LHCN-M2 (cell line): ENCODE data around the gene NEK2. TPM values are rescaled to one million over a fixed set of nuclear protein-coding genes. Genes with fewer than 3 reads are reported as not detected.
A peak's percentile ranks its signal among the peaks of the same experiment; 100 is the strongest.
"Not testable (repeated sequence)": the region's sequence is repeated elsewhere in the genome, so short reads cannot be mapped to it uniquely, and the experiment has no call there.

Experiments
- DNase-seq: peaks from one replicate; pipeline ENCODE4 v3.0.0-alpha.2; 2012; ENCODE audit warnings: low read depth
- total RNA-seq: library from RNA; depleted of rRNA; stranded (reverse); fragments of >200 nt; gene quantifications from 2 replicates; pipeline ENCODE4 v1.2.3, GENCODE V29; 2014

The NEK2 gene
- total RNA-seq, 1 experiment from 2014 or later = 54.4 TPM

DNA sequence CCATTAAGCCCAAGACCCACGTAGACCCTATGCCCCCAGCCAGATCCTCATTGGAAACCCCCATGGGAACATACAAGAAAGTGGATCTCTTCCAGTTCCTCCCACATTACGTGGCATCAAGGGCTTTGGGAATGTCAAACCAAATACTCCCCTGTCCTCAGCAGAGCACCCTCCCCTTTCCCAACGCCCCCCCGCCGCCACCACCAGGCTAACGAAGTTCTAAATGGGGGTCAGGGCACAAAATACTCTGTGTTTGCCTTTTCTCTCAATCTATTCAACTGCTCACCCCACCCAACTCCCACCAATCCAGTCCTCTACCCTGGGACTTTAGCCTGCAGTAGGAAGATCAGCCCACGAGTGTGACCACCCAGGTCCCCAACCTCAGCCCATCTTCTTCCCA is 24.5 kb downstream of the NEK2 start:
- no peak for DNase-seq

DNA sequence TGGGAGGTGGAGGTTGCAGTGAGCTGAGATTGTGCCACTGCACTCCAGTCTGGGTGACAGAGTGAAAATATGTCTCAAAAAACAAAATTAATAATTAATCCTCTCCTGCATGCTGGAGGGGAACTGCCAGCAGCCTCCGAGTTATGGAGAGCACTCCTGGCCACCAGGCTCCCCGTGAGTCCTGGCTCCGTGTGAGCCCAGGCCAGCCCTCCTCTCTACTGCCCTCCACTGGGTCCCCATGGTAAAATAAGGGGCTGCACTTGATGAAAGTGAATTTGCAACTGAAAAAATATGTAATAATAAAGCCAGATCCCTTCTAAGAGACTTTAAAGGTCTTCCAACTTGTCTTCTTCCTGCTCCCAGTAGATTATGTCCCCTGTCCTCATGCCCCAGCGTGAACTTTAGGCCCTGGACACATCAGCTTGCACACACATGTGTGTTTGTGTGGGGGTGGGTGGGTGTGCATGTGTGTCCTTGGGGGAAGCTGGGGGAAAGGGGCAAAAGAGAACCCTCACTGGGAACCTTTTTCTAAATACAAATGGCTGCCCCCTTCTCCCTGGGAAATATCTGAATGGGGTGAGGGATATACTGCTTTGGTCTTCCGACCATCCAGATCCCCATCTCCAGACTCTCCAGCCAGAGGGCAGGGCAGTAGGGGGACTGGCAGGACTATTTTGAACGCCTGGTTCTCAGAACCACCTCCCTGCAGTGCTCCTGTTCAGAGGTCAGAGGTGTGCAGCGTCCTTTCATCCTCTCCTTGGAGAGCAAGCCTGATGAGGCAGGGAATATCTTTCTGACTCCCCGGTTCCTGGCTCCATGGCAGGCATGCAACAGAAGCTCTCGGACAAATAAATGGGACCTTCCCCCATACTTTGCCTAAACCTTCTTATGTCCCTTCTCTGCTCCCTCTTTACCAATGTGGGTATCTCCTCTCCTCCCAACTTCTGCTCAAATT is 26.2 kb downstream of the NEK2 start:
- no peak for DNase-seq

DNA sequence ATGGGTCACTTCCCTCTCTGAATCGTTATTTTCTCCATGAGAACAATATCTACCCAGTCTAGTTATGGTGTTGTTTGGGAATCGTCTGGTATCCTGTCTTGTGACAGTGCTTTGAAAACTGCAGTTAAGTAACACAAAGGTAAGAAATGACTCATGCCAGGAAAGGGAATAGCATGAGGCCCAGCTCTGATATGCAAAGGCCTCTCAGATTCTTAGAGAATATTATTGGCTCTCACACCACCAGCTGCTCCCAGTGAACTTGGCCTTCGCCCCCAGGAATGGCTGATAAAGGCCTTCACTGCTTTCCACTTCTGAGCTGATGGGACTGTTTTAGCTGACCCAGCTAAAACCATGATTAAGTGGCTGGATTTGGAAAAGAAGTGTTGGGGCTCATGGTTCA is 27.1 kb downstream of the NEK2 start:
- DNase-seq = no peak

DNA sequence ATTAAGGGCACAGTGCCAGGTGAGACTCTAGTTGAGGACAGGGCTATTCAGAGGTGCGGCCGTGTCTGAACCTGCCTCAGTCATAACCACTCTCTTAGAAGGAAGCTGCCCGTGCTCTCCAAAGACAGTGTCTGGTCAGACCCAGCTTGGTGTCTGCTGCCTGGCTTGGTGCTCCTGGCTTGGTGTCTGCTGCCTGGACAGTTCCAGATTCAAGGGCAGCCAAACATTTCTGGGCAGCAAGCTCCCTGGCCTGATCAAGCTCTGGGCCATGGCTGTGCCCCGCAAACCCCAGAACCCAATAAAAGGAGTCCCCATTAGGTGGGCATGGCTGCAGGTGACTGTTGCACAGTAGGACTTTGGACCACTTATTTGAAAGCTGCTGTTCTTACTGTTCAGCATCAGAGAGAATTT is 27.7 kb downstream of the NEK2 start:
- no peak for DNase-seq

DNA sequence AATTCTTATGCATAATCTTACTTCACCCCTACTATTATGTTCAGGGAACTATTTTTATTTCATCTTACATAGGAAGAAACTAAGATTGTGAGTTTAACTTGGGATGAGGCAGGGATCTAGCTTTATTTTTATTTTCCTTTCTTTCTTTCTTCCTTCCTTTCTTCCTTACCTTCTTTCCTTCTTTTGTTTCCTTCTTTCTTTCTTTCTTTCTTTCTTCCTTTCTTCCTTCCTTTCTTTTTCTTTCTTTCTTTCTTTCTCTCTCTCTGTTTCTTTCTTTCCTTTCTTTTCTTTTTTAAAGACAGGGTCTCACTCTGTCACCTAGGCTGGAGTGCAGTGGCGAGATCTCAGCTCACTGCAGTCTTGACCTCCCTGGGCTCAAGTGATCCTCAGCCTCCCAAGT is 28.9 kb downstream of the NEK2 start:
- DNase-seq = no peak

DNA sequence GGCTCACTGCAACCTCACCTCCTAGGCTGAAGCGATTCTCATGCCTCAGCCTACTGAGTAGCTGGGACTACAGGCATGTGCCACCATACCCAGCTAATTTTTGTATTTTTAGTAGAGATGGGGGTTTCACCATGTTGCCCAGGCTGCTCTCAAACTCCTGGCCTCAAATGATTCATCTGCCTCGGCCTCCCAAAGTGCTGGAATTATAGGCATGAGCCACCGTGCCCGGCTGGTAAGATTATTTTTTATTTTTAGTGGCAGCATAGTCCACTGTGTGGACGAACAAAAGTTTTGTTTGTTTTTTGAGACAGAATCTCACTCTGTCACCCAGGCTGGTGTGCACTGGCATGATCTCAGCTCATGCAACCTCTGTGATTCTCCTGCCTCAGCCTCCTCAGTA is 29.8 kb downstream of the NEK2 start:
- not testable (repeated sequence) for DNase-seq

DNA sequence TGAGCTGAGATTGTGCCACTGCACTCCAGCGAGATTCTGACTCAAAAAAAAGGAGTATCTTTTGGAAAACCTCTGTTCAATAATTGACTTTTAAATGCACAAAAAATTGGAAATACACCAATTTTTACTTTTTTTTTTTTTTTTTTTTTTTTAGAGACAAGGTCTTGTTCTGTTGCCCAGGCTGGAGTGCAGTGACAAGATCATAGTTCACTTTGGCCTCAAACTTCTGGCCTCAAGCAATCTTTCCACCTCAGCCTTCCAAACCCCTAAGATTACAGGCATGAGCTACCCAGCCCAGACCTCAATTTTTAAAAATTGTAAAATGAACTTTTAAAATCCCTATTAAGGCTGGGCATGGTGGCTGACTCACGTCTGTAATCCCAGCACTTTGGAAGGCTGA is 30.8 kb downstream of the NEK2 start:
- no peak for DNase-seq

DNA sequence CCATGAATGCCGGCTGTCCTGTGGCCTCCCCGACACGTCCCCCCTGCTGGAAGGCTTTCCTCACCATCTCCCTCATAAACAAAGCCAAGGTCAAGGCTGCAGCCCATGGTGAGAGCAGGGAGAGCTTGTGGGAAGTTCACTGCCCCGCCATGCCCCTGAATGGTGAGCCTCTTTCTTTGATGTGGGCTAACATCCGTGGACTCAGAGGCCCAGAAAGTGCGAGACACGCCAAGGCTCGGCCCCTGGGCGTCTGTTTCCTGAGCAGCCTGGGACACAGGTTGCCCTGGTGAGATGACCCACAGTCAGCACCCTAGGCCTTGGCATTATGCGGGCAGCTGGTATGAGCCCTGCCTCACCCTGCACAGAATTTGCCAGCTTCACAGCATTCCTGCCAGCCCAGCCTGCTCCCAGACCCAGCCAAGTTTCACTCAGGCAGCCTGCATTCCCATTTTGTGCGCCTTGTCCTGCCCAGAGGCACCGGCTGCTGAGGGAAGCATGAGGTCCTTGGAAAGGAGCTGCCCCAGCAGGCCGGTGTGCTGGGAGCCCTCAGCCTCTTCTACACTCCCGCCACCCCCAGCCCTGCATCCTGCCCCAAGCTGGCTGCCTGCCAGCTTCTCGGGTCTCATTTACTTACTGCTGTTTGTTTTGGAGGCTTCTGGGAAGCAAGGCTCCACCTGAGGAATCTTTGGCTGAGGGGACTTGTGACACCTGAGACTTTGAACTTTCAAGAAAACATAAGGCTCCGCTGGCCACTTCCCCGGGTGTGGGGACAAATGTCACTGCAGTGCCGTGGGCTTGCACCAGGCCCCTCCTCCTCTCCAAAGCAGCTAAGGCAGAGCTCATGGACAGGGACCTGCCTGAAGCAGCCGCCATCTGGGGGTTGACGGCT is 31.9 kb downstream of the NEK2 start:
- DNase-seq = peak; percentile 29

DNA sequence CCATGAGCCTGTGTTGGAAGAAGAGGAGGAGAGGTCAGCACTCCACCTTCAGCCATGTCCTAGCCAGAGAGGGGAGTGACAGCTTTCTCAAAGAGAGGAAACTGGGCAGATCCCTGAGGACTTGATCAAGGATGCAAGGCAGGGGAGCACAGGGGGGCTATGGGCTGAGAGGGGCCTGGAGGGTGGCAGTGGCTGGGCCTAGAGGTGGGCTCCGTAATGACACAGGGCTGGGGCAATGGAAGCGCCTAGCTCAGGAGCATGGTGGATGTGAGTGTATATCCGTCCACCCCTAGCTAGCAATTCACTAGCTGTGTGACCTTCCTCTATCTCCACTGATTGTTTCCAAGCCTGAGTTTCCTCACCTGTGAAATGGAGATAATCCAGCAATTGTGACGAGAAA is 32.6 kb downstream of the NEK2 start:
- DNase-seq = no peak

DNA sequence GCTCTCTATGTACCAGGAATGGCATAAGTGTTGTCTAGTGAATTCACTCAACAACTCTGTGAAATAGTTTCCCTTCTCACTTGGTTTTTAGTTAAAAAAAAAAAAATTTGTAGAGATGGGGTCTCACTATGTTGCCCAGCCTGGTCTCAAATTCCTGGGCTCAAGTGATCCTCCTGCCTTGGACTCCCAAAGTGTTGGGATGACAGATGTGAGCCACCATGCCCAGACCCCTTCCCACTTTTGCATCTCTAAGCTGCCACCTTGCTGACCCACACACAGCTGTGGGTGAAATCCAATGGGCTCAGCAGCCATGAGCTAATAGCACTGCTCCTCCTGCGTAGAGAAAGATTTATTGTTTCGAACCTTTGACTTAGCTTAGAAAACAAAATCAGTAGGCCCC is 33.5 kb downstream of the NEK2 start:
- DNase-seq = no peak

DNA sequence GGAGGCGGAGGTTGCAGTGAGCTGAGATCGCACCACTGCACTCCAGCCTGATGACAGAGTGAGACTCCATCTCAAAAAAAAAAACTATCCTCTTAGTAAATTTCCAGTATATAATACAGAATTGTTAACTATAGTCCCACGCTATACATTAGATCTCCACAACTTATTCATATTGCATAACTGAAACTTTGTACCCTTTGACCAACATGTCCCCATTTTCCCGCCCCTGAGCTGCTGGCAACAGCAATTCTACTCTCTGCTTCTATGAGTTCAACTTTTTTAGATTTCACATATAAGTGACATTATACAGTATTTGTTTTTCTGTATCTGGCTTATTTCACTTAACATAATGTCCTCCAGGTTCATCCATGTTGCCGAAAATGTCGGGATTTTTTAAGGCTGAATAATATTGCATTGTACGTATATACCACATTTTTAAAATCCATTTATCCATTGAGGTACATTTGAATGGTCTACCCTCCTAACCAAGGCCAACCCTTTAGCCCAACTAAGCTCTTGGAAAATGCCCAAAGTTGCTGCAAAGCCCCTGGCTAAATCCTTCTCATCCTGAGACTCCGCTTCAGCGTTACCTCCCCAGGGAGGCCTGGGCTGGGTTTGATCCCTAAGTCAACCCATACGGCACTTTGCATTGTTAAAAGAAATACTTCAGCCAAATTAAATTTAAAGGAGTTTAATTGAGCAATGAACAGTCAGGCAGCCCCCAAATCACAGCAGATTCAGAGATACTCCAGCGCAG is 34.2 kb downstream of the NEK2 start:
- no peak for DNase-seq

DNA sequence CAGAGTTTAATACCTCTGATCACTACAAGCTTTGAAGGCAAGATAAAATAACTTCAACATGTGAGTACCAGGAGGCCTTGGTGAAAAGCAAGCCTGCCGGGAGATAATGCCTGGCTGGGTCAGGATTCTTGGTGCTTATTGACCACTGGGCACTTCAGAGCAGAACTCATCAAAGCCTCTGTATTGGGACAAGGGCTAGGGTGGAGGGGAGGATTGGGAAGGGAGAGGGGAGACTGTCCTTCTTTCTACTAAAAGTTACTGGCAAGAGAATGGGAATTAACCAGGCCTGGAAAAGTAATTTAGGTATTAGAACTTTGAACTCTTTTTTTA is 35.2 kb downstream of the NEK2 start:
- no peak for DNase-seq

DNA sequence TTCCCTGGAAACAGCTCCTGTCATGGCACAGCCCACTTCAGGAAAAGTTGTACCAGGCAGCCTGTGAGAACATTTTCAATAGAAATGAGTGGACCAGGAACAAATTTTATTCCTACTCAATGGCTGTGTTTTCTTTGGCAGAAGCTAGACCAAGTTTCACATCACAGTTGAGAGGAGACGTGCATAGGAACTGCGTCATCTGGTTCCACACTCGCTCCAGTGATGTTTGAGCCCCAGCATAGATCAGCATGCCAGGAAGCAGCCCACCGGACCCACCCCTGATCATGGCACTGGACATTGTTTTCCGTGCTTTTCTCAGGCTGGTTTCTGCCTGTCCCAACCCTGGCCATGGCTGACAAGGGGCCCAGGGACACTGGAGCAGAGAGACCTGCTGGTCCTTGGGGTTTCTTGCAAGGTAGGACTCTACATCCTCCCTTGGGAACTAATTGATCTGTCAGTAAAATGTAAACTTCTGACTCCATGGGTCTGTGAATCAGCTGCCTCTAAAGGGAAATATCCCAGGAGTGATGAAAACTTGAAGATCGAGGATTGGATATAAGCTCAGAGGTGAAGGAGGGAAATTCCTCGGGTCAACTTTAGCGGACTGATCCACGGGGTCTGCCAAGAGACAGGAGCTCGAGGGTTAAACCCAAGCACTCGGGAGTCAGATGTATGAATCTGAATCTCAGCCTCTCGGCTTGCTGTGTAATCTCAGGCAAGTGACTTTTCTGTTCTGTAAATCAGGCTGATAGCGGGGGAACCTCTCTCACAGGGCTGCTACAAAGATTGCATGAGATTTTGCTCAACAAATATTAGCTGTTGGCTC is 35.7 kb downstream of the NEK2 start:
- DNase-seq = peak; percentile 88

DNA sequence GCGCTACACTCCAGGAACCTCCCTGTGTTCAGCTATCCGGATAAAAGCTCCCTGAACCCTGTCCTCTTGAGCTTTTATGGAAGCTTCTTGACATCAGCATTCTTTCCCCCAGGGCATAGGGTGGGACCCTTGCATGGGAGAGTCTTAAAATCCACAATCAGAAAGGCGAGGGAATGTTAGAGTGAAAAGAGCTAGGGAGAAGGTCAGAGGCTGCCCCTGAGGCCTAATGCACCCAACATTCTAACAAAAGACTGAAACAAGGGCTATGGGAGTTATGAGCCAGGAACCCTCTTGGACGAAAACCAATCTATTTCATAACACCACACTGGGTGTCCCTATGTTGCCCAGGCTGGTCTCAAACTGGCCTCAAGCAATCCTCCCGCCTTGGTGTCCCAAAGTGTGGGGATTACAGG is 36.7 kb downstream of the NEK2 start:
- DNase-seq = no peak

DNA sequence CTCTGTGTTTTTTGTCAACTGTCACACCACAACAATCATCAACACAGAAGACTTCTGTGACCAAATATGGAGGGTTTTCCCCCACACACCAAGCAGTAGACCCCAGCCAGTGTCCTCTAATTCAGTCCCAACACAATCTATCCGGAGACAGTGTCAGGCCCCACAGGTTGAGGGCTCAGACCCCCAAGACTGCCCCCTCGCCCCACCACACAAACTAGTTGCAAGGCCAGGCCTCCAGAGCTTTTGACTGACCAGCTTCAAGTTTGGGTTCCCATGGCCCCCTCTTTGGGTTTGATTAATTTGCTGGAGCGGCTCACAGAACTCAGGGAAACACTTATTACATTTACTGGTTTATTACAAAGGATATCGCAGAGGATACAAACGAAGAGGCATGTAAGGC is 37.2 kb downstream of the NEK2 start:
- no peak for DNase-seq

DNA sequence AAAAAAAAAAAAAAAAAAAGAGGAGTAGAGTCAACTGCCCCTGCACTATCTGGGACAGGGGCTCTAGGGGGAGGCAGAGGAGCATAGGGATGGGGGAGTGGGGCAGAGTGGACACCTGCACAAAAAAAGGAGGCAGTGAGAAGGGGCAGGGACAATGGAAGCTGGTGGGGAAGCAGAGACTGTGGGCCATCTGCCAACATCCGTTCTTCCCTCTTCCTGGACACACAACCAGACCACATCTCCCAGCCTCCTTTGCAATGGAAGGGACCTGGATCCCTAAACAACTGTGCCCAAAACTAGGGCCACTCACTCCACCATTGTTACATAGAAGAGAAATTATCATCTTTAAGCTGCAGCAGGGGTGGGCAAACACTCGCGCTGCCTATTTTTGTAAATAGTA is 38.4 kb downstream of the NEK2 start:
- no peak for DNase-seq

DNA sequence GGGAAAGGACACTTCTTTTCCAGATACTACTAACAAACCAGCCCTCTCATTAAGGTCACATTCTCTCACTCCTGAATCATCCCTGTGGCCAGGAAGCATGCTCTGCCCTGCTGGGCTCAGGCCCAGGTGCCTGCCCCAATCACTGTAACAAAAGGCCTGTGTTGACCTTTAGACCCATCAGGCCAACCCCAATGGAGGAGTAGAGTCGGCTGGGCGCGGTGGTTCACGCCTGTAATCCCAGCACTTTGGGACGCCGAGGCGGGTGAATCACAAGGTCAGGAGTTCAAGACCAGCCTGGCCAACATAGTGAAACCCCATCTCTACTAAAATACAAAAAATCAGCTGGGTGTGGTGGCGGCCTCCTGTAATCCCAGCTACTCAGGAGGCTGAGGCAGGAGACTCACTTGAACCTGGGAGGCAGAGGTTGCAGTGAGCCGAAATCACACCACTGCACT is 38.8 kb downstream of the NEK2 start:
- DNase-seq = peak; percentile 95

DNA sequence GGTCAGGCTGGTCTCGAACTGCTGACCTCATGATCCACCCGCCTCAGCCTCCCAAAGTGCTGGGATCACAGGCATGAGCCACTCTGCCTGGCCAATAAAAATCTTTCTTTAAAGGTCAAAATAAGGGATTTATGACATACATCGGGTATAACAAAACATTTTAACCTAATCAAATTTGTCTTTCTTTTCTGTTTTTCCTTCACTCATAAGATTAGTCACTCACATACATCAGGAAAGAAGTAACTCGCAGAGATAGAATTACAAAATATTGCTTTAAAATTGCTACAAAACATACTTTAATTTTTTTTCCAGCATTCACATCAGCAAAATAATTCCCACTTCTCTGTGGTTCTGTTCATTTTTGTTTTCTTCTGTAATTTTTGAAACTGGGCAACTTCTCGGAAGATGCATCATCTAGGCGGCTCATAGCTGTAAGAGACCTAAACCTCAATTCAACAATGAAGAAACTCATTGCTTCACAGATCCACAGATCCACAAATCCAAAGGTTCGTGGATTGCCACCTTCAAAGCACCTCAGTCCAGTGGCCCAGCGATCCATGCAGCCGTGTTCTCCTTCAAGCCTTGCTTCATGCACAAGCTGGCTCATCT is 39.7 kb downstream of the NEK2 start:
- no peak for DNase-seq

DNA sequence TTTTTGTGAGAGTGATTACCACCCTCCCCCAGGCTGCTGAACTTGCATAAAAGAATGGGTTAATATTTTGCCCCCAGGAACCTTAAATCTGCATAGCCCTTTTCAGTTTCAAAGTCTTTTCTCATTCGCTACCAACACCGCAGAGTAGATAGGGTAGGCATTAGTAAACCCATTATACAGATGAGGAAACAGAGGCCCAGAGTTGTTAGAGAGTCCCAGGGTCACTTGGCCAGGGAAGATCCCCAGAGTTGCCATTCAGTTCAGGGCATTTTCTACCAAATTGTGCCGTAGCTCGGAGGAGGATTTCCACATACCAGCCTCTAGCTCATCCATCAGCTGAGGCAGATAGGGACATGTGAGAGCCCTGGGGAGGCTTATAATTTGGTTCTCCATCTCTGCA is 40.5 kb downstream of the NEK2 start:
- no peak for DNase-seq

DNA sequence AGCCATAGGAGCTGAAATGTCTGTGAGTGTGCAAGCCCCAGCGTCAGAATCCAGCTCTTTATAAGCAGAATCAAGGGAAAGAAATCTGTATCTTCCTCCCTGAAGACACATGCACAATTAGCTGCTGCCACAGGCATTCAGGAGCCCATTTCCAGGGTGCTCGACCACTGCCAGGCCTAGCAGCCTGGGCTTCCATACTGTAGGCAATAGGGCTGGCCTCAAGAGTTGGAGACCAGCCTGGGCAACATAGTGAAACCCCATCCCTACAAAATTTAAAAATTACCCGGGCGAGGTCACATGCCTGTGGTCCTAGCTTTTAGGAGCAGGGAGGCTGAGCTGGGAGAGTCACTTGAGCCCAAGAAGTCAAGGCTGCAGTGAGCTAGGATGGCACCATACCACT is 41.0 kb downstream of the NEK2 start:
- DNase-seq = no peak

DNA sequence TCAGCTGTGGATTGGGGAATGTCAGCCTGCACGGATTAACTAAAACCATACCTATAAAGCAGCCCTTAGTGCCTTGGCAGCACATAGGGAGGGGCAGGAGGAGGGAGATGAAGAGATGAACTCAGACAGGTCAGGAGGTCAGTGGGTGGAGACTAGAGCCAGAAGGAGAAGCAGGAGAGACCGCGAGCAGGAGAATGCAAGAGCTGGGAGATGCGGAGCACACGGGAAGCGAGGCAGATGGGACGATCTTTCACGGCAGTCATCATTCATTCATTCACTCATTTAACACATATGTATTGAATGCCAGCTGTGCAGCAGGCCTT is 41.9 kb downstream of the NEK2 start:
- no peak for DNase-seq
